Epidermal melanocyte (primary cell): ENCODE data around the gene COPZ1.

Experiments
- DNase-seq: peaks from one replicate; pipeline ENCODE4 v3.0.0; 2011; ENCODE audit warnings: low spot score; ENCODE audit not compliant: insufficient read length

The COPZ1 gene

GRCh38 chr12:54393743-54394142 lies 68.8 kb downstream of the COPZ1 start:
- no peak for DNase-seq

GRCh38 chr12:54394281-54394719 lies 69.4 kb downstream of the COPZ1 start:
- no peak for DNase-seq

- DNase-seq: no peak
Observed at GRCh38 chr12:54394986-54395385, 70.1 kb downstream of the COPZ1 start.

- no peak for DNase-seq
Observed at GRCh38 chr12:54395545-54395944, 70.6 kb downstream of the COPZ1 start.

DNA sequence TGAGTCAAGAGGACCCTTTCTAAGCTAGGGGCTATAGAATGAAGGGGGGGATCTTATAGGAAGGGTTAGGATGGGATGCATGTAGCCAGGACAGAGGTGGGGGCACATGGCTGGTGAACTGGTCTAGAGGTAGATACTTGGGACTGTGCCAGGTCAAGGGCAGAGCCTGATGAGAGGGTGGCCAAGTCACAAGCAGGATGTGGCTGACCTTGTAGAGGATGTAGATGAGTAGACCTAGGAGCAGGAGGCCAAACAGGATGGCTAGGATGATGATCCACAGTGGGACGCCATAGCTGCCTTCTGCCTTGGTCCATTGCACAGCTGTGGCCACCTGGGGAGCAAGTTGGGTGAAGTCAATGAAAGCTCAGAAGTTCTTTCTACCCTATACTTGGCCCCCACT lies 72.2 kb downstream of the COPZ1 start:
- DNase-seq: no peak

DNA sequence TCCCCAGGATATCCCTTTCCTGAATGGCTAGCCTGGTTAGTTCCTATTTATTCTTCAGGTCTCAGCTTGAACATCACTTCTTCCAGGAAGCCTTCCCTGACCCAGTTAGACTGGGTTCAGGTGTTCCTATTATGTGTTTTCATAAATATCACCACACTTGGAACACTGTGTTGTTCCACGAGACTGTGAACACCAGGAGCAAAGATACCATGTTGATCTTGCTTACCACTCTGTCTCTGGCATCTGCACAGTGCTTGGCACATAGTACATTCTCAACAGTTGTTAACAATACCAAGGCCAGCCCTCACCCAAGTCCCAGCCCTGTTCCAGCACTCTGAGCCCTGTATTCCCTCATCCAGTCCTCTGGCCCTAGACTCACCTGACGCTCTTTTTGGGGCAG lies 73.3 kb downstream of the COPZ1 start:
- DNase-seq: no peak

GRCh38 chr12:54398995-54399793 lies 74.3 kb downstream of the COPZ1 start:
- peak; percentile 93 for DNase-seq

DNA sequence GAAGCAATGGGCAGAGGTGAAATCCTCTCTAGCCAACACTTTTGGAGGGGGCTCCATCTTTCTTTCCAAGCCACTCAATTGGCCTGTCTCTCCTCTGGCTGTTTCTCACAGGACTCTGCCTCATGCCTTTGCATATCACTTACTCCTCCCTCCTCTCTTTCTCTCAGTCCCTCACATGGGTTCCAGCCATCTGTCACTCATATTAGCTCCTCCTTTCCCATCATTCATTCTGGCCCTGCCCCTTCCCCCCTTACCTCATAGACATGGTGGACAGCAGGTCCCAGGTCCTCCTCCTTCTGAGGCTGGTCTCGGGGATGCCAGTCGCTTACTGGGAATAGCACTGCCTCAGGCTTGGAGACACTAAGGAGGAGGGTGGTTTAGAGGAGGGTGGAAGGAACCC lies 76.2 kb downstream of the COPZ1 start:
- no peak for DNase-seq
